ENCODE measurements around the gene PLCL2. TPM values are rescaled to one million over a fixed set of nuclear protein-coding genes. Genes with fewer than 3 reads are reported as not detected.

PLCL2 gene
- total and polyA plus RNA-seq, 7 donors = 4.2 to 32.7 (median 21.9) TPM

DNA sequence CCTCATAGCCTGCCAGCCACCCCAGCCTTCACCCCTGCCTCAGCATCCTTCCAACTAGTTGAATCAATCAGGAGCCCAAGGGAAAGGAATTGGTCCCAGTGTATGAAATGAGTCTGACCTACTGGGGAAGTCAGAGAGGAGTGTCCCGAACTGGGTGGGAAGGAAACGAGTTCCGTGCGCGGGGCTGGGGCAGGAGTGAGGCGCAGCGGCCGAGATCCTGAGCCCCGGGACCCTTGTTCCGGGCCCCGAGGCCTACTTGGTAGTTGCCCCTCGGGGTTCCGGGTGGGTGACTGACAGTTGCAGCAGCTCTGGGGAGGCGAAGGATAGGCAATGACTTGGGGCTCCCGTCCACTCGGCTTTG, 1.1 kb upstream of the PLCL2 start:
- TF ChIP-seq, protein P1, sequence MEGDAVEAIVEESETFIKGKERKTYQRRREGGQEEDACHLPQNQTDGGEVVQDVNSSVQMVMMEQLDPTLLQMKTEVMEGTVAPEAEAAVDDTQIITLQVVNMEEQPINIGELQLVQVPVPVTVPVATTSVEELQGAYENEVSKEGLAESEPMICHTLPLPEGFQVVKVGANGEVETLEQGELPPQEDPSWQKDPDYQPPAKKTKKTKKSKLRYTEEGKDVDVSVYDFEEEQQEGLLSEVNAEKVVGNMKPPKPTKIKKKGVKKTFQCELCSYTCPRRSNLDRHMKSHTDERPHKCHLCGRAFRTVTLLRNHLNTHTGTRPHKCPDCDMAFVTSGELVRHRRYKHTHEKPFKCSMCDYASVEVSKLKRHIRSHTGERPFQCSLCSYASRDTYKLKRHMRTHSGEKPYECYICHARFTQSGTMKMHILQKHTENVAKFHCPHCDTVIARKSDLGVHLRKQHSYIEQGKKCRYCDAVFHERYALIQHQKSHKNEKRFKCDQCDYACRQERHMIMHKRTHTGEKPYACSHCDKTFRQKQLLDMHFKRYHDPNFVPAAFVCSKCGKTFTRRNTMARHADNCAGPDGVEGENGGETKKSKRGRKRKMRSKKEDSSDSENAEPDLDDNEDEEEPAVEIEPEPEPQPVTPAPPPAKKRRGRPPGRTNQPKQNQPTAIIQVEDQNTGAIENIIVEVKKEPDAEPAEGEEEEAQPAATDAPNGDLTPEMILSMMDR (IDR thresholded peaks at IDR 0.05) = no peak
- peak; percentile 1 to 18 (median 10) for ATAC-seq
- DNase-seq = no peak
- intact Hi-C loops (cut with DNase I) = loop anchor here in 1 of 2 donors (5.0 kb wide), 2 partner anchors 204 to 281 kb away; no protein-coding TSS in a partner anchor
- Histone ChIP-seq H3K27ac (peak overlapping the region; percentile 99), H3K36me3 (ENCODE audit: insufficient read depth in 1 of 2, low read depth in 1 of 2) (no peaks in the 10 kb centered on the region), H3K4me3 (peak overlapping the region; percentile 97), H3K27me3 (ENCODE audit: insufficient read depth in 3 of 3, low read length in 2 of 3) (no peaks in the 10 kb centered on the region), H3K9me3 (no peaks in the 10 kb centered on the region), H3K4me1 (peaks cover 56% of the 10 kb centered on the region)
- WGBS, 3 donors = 60 to 69% (median 65%) methylated on average over 16 of the region's 16 CpGs

DNA sequence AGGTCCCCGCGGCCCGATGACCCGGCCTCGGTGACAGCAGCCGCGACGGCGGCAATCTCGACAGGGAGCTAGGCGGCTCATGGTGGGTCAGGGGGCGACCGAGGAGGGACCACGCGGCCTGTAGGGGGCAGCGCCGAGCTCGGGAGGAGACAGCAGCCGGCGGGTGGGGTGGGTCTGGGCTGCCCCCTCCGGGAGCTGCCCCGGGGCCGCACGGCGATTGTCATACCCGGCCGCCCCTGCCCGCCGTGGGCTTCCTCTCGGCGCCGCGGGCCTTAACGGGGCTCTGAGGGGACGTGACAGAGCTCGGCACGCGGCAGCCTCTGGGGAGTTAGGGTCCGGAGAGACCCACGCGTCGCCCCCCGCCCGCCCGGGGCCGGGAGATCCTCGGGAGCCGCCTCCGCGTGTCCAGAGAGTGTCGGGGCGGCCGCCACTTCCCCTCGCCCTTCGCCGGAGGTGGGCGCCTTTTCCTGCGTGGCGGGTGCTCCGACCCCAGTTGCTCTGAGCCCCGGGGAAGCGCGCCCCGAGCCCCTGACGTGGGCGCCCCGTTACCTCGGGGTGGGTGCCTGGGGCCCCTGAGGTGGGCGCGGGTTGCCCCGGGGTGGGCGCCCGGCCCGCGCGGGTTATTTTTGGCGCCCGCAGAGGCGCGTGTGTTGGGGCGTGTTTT, 539 bp upstream of the PLCL2 start:
- peaks cover 61% of the 10 kb centered on the region for H3K4me1 ChIP-seq
- no peaks in the 10 kb centered on the region for H3K36me3 ChIP-seq (ENCODE audit: insufficient read depth in 1 of 2, low read depth in 1 of 2)
- H3K27me3 ChIP-seq (ENCODE audit: insufficient read depth in 3 of 3, low read length in 2 of 3) = no peaks in the 10 kb centered on the region
- H3K9me3 ChIP-seq = no peaks in the 10 kb centered on the region
- WGBS, 3 donors = 4 to 24% (median 6%) methylated on average over 26 to 81 of the region's 81 CpGs
- intact Hi-C loops (cut with DNase I) = loop anchor here in 1 of 2 donors (5.0 kb wide), 2 partner anchors 203 to 282 kb away; no protein-coding TSS in a partner anchor
- H3K4me3 ChIP-seq = peak overlapping the region; percentile 97
- TF ChIP-seq, protein P1 (IDR thresholded peaks at IDR 0.05) = peak; percentile 64
- H3K27ac ChIP-seq = peak overlapping the region; percentile 99
- DNase-seq = peak; percentile 81 to 91
- peak; percentile 79 to 90 (median 86) for ATAC-seq

DNA sequence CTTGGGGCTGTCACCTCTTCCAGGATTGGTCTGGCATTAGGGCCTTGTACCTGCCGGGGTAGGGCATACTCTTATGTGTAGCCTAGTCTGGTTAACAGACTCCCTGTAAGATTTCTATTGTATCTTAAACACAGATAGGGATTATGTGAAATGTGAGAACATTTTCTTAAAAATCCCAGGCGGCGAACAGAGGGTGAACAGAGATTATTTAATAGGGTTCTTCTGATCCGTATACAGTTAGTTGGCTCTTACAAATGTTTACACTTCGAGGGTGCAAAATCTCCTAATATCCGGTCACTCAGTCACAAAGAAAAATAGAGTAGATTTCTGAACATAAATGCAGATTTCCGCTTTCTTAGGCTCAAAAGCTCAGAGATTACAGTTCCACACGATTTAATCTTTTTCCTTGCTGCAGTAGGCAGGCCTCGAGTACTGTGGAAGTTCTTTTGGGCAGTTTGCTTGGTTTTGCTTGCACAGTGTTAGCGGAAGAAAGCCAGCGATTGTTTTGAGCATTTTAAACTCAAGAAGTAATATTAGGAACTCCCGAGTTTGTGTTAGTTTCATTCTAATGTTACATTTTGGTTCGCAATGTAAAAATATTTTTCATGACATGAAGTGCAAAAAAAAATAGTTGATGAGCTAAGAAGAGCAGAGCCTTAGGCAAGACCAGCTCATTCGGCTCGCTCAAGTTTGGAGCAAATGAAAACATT, 993 bp downstream of the PLCL2 start:
- ATAC-seq (no peak), DNase-seq (no peak)
- Histone ChIP-seq H3K4me1 (peaks cover 76% of the 10 kb centered on the region), H3K9me3 (no peaks in the 10 kb centered on the region), H3K36me3 (ENCODE audit: insufficient read depth in 1 of 2, low read depth in 1 of 2) (no peaks in the 10 kb centered on the region), H3K27ac (peak overlapping the region; percentile 99), H3K4me3 (peak overlapping the region; percentile 97), H3K27me3 (ENCODE audit: insufficient read depth in 3 of 3, low read length in 2 of 3) (no peaks in the 10 kb centered on the region)
- WGBS, 3 donors = 9 to 21% (median 11%) methylated on average over 15 of the region's 15 CpGs
- intact Hi-C loops (cut with DNase I) = no loop called here
- TF ChIP-seq, protein P1 (IDR thresholded peaks at IDR 0.05) = no peak

DNA sequence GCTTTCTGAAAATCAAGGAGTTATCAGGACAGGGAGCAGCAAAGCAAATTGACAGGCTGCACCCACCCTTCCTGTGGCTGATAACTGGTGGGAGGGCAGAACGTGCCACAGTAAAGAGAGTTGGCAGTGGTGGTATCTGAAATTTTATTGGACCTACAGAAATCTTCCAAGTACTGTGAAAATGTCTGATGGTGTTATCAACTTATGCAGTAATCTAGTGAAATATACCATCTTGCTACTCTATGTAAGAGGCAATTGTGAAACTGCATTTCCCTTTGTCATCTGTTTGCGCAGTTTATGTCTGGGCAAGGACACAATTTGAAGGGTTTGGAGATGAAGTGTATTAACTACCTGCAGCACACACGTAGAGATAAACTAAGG, 1.5 kb downstream of the PLCL2 start:
- ATAC-seq (no peak), DNase-seq (no peak)
- Histone ChIP-seq H3K4me1 (peaks cover 80% of the 10 kb centered on the region), H3K27me3 (ENCODE audit: insufficient read depth in 3 of 3, low read length in 2 of 3) (no peaks in the 10 kb centered on the region), H3K27ac (peak overlapping the region; percentile 99), H3K9me3 (no peaks in the 10 kb centered on the region), H3K4me3 (peak overlapping the region; percentile 97), H3K36me3 (ENCODE audit: insufficient read depth in 1 of 2, low read depth in 1 of 2) (no peaks in the 10 kb centered on the region)
- WGBS, 3 donors = 25 to 47% (median 29%) methylated on average over 3 of the region's 3 CpGs
- intact Hi-C loops (cut with DNase I) = no loop called here
- TF ChIP-seq, protein P1 (IDR thresholded peaks at IDR 0.05) = no peak
